Activated CD4-positive, CD25-positive, alpha-beta regulatory T cell treated with anti-CD3 and anti-CD28 coated beads, Interleukin-2, amount 50 U/mL, for 72 hours (primary cell): ENCODE results near the gene PIK3R5.
A peak's percentile ranks its signal among the peaks of the same experiment; 100 is the strongest.

Source experiments
- DNase-seq: peaks from one replicate; pipeline ENCODE4 v3.0.0; 2021

PIK3R5 gene

DNA sequence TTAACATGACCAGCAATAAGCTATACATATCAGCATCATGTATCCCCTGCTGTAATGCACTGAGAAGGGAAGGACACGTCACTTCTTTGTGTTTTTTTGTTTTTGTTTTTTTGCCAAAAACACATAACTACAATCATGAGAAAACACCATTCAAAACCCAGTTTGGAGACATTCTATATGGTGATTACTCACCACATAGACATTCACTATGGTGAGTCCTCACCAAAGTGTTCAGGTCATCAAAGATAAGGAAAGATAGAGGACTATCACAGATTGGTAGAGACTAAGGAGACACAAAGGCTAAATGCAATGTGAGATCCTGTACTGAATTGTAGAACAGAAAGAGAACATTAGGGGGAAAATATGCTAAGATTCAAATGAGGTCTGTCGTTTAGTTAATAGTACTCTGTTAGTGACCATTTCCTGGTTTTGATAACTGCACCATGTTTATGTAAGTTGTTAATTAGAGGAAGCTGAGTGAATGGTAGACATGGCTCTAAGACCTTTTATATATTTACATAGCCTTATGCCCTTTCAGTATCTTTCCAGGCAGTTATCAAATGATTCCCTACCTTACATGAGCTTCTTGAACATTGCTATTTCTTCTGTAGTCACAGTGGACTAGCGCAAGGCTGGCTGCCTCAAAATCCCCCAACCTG, 46.6 kb downstream of the PIK3R5 start:
- DNase-seq = no peak

GRCh38 chr17:8916466-8916865, 49.0 kb downstream of the PIK3R5 start:
- no peak for DNase-seq

- DNase-seq = peak; percentile 14
Observed at GRCh38 chr17:8914554-8914953, 51.0 kb downstream of the PIK3R5 start.

GRCh38 chr17:8913879-8914278, 51.6 kb downstream of the PIK3R5 start:
- DNase-seq = peak; percentile 16

DNA sequence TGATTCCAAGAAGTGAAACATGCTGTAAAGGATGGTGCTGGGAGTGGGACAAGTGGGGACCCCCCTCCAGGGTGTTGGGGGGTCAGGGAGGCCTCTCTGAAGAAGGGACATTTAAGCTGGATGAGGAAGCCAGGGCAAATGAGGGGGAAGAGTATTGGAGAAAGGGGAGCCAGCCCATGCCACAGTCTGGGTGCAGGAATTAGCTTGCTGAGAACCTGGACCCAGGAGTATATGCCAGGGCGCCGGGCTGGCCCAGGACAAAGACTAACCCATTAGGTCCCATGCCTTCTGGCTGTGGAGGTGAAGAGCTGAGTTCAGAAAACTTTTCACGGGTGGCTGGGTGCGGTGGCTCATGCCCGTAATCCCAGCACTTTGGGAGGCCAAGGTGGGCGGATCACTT, 52.4 kb downstream of the PIK3R5 start:
- peak; percentile 21 for DNase-seq

- peak; percentile 27 for DNase-seq
Observed at GRCh38 chr17:8912084-8912981, 53.2 kb downstream of the PIK3R5 start.

DNA sequence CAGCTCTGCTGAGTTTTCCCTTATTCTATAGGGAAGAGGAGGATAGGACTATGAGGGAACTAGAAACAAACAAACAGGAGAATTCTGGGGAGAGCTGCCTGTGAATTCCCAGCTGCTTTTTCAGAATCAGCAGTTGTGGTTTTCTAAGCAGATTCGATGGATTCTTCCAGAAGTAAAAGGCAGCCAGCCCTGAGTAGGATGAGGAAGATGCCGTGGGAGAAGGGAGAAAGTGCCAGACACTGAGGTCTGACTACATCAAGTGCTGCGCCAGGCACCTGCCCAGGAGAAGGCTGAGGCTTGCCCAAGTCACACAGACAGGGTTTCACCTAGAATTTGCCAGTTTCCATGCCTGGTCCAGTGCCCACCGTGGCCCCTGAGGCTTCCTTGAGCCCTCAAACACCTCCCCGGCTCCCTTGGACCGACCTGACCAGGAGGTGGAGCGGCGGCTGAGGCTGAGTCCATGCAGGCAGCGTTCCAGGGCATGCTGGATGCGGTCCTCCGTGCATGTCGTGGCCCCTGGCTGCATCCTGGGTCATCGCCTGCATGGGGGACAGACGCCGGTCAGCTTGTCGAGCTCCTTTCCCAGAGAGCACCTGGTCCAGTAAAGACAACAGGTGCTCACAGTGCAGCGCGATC, 54.4 kb downstream of the PIK3R5 start:
- peak; percentile 24 for DNase-seq

GRCh38 chr17:8909586-8910270, 55.8 kb downstream of the PIK3R5 start:
- peak; percentile 17 for DNase-seq

GRCh38 chr17:8905331-8905730, 60.2 kb downstream of the PIK3R5 start:
- DNase-seq = peak; percentile 18

DNA sequence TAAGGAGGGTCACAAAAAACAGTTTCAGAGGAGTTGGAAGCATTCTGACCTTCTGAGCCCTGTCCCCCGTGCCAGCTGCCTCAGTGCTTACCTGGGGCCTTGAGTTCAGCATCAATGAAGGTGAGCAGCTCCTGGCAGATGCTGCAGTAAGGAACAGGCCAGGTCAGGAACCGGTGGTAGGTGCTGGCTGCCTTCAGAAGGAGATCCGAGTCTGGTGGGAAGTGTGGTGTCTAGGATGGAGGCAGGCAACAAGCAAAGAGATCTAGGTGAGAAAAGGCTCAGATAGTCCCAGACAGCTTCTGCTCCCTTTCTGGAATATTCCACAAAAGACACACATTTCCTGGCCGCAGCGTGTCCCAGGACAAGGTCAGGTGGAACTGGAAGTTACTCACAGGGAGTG, 60.8 kb downstream of the PIK3R5 start:
- peak; percentile 3 for DNase-seq

DNA sequence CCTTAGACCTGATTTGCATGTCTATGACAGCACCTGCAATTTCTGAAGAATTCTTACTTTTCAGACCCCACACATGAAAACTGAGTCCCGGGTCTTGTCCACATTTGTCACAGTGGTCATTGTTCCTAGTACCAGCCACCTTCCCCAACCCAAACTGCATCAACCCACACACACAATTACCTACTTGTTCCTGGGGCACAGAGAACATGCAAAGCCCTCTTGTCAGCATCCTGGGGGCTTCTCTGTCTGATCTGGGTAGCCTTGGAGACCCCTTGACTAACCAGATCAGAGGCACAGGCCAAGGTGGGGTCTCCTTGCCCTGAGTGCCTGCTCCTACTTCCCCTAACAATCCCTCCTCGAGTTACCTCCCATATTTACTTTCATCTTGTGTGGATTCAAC, 61.3 kb downstream of the PIK3R5 start:
- DNase-seq = peak; percentile 12

DNA sequence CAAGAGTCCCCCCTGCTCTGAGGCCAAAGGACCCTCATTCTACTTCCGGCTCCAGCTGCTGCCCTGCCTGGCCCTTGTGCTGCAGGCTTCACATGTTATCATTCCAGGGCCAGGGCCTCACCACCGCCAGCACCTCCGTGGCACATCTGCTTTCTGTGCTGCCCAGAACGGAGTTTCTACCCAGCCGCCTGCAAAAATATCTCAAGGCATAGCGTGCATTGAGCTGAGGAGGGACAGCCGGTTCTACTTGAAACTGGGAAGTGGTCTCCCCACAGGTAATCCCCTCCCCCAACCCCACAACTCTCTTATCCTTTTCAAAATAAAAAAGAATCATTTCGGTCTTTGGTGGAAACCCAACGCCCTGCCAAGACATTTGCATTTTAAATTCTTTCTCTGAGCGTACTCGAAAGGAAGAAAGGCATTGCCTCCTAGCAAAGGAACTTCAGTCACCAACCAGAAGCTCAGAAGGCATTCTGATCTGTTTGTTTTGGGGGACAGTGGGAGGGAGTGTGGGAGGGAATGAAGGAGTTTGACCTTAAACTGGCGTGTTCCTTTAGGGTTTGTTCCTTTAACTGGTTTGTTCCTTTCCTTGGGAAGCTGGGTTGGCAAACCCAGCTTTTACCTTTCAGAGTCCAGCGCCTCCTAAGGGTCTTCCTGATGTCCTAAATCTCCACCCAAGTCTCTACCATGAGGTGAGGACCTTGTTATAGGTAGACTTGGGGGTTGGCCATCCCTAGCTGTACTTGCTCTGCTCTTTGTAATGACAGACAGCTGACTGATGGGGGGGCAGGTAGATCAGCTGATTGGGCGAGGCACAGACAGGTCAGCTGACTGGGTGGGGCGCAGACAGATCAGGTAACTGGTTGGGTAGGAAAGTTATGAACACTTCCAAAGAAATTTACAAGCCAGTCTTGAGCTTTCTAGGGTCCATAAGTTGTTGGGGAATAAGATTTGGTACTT, 64.6 kb downstream of the PIK3R5 start:
- peak; percentile 28 for DNase-seq

DNA sequence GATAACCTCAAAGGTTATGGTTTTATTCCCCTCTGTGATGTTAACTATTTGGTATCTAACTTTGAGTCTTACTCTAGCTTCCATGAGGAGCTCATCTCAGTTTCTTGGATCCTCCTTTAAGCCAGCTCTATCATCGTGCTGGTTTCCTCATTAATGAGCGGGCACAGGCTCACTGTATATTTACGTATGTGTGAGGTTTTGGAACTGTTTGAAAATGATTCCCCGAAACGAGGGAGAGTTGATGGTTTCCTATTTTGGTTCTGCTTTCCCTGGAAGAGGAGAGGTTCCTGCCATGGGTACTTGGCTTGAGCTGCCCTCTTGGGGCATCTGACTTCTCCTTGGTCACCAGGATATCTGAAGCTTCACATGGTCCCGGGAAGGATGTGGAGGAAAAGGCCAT, 65.3 kb downstream of the PIK3R5 start:
- no peak for DNase-seq

DNA sequence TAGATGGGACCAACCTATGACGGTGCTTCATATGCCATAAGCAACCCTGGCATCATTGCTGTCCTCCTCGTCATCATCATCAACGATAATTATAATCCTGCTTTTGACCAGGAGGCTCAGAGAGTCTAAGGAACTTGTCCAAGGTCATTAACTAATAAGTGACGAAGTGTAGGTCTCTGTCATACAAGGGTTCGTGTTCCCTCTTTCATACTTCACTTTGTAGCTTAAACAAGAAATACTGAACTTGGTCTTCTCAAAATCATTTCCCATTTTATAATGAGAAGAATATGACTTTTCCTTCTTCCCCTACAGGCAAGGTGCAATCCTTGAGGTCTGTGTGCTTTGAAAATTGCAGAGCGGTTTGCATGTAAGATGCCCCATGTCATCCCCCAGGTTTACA, 66.9 kb downstream of the PIK3R5 start:
- DNase-seq = no peak

GRCh38 chr17:8898126-8898525, 67.4 kb downstream of the PIK3R5 start:
- DNase-seq = no peak

DNA sequence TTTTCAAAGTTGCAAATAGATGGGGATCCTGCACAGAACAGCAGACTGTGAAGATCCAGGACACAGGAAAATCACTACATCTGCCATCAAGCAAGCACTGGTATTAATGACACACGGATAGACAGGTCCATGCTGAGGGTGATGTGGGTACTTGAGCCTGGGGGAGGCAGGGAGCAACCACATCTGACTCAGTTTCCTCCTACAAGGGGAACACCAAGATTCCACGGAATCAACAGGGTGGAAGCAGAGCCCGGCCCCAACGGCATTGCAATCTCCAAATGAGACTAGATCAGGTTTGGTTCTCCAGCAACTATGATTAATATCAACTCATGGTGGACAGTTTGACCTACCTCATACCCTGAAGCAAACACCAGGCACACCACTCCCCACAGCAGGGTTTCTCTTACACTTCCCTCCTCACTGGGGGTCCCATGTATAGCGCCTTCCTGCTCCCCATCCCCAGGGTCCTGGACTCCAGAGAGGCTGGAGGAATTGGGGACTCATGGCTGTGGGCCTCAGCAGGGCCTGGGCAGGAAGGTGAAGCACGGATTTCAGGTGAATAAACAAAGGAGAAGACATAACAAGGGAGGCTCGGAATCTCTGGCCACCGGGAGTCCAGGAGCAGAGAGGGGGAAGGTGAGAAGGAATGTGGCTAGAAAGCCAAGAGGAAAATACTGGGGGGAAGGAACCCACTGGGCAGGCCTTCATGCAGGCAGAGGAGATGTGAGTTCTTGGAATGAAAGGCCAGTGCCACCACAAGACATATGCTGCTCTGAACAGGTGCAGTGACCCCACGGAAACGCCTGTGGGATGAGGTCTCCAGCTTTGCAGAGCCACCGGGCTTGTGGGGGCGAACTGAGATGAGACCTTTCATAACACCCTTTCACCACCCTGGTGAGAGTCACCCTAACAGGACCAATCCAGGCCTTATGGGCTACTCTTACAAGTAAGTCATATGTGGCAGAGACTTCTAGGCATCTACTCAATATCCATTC, 68.6 kb downstream of the PIK3R5 start:
- peak; percentile 23 for DNase-seq

DNA sequence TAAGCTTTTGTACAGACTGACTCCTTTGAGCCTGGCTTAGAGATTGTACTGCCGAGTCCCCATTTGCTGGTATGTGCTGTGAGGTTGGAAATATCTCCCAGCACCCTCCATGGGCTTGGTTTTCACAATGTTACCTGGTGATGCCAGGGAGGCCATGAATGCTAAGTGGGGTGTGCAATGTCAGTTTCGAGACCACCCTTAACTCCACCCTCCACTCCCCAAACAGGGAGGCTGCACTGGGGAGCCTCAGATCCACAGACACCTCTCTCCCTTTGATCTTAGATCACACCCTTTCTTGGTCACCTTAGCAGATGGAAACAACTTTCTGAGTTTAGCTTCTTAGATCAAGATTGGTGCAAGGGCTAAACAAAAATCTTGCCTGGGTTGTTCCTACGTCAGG, 69.4 kb downstream of the PIK3R5 start:
- DNase-seq = peak; percentile 4

GRCh38 chr17:8894673-8895578, 70.6 kb downstream of the PIK3R5 start:
- DNase-seq = peak; percentile 39

DNA sequence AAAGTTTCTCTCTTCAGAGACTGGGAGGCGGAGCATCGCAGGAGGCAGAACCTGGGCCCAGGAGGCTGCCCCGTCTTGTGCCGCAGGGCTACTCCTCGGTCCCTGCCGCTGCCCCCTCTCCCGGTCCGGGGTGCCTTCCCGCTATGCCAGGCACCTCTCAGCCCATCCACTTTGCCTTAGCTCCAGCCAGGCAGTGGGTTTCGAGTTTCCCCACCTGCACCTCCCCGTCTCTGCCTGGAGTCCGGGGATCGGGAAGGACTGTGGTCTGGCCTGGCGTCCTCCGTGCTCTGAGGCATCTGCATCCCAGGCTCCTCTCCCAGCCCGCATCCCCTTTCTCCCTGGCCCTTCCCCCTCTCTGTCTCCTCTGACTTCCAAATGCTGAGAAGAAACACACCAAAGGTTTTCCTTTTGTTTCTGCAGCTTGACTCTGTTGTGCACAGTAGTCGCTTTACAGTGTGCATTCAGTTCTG, 71.3 kb downstream of the PIK3R5 start:
- DNase-seq = no peak
